Prostate gland (tissue), 2 donors: Measurements from ENCODE around the gene LINC00305. TPM values are rescaled to one million over a fixed set of nuclear protein-coding genes. Genes with fewer than 3 reads are reported as not detected.

Experiments
- DNase-seq: peaks from one replicate; pipeline ENCODE4 v3.0.0-alpha.2; 2019; ENCODE audit warnings: low spot score
- H3K27ac ChIP-seq, 2 donors: fragments of 200-600 bp; sonication (generic); 2 replicates each; pipeline ENCODE4 v1.5.1; 2017 to 2019
- H3K27me3 ChIP-seq: fragments of 200-600 bp; sonication (generic); replicated peaks from 2 replicates; pipeline ENCODE4 v1.5.1; 2019; ENCODE audit not compliant: insufficient read depth
- H3K36me3 ChIP-seq, 2 donors: fragments of 200-600 bp; sonication (generic); 1 replicate in 1 of 2; 2 replicates in 1 of 2; pipeline versions ENCODE4 v1.5.1 to v1.8.1; 2017 to 2019
- H3K4me1 ChIP-seq: fragments of 200-600 bp; sonication (generic); replicated peaks from 2 replicates; pipeline ENCODE4 v1.5.1; 2019
- H3K4me3 ChIP-seq, 2 donors: fragments of 200-600 bp; sonication (generic); 2 replicates each; pipeline ENCODE4 v1.5.1; 2017 to 2019
- H3K9me3 ChIP-seq: fragments of 200-600 bp; sonication (generic); 2 replicates; pipeline ENCODE4 v1.5.1; 2017
- POLR2A ChIP-seq: fragments of 450-650 bp; IDR thresholded peaks from one replicate; pipeline ENCODE4 v1.6.1; 2016; ENCODE audit warnings: antibody characterized with exemption, mild to moderate bottlenecking
- POLR2AphosphoS5 ChIP-seq: sonication (generic); formaldehyde crosslinking; IDR thresholded peaks from one replicate; pipeline ENCODE4 v1.6.1; 2017; ENCODE audit warnings: antibody characterized with exemption
- WGBS: methylation state at CpG from one replicate; pipeline ENCODE4 v1.1.5; 2018; 5-methylcytosine and 5-hydroxymethylcytosine counted together
- intact Hi-C: fragments of 100-400 bp; cut with DNase I; formaldehyde crosslinking; loops from one replicate; pipeline ENCODE4 v1.14.2; 2022
- total RNA-seq, 2 donors: library from RNA; depleted of rRNA; stranded (reverse); fragments of >200 nt; gene quantifications; one replicate each; pipeline ENCODE4 v1.1.0, GENCODE V29; 2016
- TF ChIP-seq, protein P1 (sequence below), 4 experiments: fragments of 200-600 bp in 2 of 4; fragments of 450-650 bp in 2 of 4; sonication (generic) in 2 of 4; IDR thresholded peaks; 1 replicate in 3 of 4; 2 replicates in 1 of 4; pipeline ENCODE4 v1.5.1; 2016 to 2019; ENCODE audit warnings: antibody characterized with exemption in 4 of 4, mild to moderate bottlenecking in 2 of 4, moderate library complexity in 2 of 4

The LINC00305 gene
- total RNA-seq, 2 donors from 2014 or later = not detected

DNA sequence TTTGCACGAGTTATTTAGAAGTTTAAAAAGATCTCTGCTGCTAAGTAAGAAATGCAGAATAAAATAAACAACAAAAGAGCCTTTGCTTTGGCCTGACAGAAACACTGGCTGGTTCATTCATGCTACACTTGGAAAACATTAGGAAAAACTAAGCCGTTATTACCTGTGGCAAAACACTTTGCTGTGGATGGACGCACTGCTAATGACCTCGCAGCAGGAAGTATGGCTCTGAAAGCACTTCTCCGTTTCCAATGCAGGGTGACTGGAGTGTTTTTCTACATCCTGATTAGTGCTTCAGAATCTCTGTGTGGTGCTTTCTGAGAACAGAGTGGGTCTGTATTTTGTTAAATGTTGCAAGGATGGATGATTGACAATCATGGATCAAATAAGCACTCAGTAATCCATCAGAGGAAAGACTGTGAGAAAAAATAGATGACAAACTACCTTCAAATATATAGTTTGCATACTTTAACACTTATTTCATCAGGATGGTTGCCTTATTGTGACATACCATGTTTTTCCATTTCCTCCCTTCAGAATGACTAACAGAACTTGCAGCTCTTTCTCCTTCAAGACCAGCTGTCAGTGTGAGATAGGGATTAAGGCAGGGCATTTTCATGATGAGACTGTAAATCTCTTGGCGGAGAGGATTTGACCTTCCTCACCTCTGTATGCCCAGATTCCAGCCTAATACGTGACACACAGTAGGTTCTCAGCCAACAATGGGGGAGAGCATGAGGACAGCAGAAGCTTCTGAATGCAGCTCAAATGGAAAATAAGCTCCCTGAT lies 38.0 kb downstream of the LINC00305 start:
- WGBS = 61% methylated on average over 7 of the region's 7 CpGs
- no peak for DNase-seq
- H3K27ac ChIP-seq = no peak overlapping the region
- no peaks in the 10 kb centered on the region for H3K36me3 ChIP-seq
- intact Hi-C loops = no loop called here
- H3K4me3 ChIP-seq = no peak overlapping the region
- TF ChIP-seq POLR2AphosphoS5 = no peak
- TF ChIP-seq, protein P1, sequence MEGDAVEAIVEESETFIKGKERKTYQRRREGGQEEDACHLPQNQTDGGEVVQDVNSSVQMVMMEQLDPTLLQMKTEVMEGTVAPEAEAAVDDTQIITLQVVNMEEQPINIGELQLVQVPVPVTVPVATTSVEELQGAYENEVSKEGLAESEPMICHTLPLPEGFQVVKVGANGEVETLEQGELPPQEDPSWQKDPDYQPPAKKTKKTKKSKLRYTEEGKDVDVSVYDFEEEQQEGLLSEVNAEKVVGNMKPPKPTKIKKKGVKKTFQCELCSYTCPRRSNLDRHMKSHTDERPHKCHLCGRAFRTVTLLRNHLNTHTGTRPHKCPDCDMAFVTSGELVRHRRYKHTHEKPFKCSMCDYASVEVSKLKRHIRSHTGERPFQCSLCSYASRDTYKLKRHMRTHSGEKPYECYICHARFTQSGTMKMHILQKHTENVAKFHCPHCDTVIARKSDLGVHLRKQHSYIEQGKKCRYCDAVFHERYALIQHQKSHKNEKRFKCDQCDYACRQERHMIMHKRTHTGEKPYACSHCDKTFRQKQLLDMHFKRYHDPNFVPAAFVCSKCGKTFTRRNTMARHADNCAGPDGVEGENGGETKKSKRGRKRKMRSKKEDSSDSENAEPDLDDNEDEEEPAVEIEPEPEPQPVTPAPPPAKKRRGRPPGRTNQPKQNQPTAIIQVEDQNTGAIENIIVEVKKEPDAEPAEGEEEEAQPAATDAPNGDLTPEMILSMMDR (IDR thresholded peaks at IDR 0.05) = no peak
- no peak for TF ChIP-seq POLR2A
- no peaks in the 10 kb centered on the region for H3K27me3 ChIP-seq
- no peaks in the 10 kb centered on the region for H3K9me3 ChIP-seq
- no peaks in the 10 kb centered on the region for H3K4me1 ChIP-seq

DNA sequence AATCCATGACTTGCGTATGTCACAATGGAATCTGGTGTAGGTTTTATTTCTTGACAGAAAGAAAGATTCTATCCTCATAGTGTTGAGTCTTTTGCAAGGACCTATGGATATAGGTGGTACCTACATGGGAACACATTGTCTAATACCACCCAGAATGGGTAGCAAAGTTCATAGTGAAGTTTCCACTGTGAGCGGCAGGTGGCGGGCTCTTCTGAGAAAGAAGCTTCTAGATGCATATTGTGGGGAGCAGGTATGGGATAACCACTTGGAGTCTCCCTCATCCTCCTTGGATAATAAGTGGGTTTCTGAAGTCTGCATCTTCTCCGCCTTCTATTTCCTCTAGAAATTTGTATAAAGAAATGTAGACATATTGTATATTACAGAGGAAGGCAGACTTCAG lies 44.9 kb downstream of the LINC00305 start:
- no peaks in the 10 kb centered on the region for H3K27me3 ChIP-seq
- intact Hi-C loops = no loop called here
- 94% methylated on average over 4 of the region's 4 CpGs for WGBS

DNA sequence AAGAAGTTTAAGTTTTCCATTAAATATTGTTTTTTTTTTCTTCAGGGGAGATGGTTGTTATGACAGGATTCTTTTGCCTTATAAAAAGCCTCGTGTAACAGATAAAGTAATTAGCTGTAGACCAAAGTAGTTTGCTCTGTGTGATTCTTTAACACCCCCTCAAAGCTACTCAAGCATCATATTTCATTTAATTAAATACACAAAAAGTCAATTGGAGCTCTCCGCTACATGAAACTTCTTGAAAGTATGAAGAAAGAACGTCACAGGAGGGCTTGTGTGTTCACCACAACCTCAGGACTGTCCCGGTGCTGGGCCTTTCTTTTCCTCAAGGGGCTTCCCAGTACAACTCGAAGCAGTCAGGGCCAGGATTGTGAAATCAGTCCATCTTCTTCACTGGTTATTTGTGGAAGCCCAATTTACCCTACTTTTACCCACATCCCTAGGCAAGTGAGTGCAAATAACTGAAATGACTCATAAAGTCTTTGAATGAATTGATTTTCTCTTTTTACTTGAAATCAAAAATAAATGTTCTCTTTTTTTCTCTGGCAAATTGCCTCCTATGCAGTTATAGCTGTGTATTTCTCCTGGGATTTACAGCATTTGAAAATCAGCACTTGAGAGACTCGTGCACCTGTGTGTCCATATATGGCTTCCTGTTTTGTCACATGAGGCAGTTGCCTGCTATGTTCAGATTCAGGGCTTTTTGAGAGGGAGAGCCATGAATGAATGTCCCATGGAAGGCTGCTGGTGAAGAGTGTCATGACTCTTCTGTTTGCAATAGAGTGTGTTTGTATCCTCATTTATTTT lies 48.6 kb downstream of the LINC00305 start:
- Histone ChIP-seq H3K36me3 (no peaks in the 10 kb centered on the region), H3K27ac (no peak overlapping the region), H3K27me3 (no peaks in the 10 kb centered on the region), H3K9me3 (no peaks in the 10 kb centered on the region), H3K4me3 (no peak overlapping the region), H3K4me1 (no peaks in the 10 kb centered on the region)
- DNase-seq = no peak
- TF ChIP-seq, protein P1 (IDR thresholded peaks at IDR 0.05) = no peak
- TF ChIP-seq POLR2AphosphoS5 (no peak), POLR2A (no peak)
- intact Hi-C loops = no loop called here
- 34% methylated on average over 6 of the region's 6 CpGs for WGBS

More for the DNA sequence above, 44.9 kb downstream of the LINC00305 start:
- Histone ChIP-seq H3K9me3 (no peaks in the 10 kb centered on the region), H3K36me3 (no peaks in the 10 kb centered on the region), H3K4me3 (no peak overlapping the region), H3K27ac (no peak overlapping the region), H3K4me1 (no peaks in the 10 kb centered on the region)
- TF ChIP-seq, protein P1 (IDR thresholded peaks at IDR 0.05) = no peak
- no peak for TF ChIP-seq POLR2A
- TF ChIP-seq POLR2AphosphoS5 = no peak
- DNase-seq = no peak

DNA sequence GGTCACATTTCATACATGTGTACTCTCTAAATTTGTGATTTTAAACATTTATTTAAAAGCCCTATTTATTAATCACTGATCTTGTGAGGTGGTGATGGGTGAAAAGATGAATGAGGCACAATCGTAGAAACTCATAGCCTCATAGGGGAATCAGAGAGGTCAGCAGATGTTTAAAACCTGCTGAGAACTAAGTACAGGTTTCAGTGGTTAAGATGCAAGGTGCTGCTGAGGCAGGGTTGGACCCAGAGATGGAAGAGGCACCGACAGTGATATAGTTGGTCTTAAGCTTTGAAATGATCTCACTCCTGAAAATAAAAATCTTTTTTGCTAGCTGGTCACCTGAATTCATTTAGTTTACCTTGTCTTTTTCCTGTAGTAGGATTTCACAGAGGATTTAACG lies 49.6 kb downstream of the LINC00305 start:
- H3K9me3 ChIP-seq = no peaks in the 10 kb centered on the region
- H3K4me1 ChIP-seq = no peaks in the 10 kb centered on the region
- no peaks in the 10 kb centered on the region for H3K36me3 ChIP-seq
- no peak for DNase-seq
- intact Hi-C loops = no loop called here
- WGBS = 91% methylated on average over 3 of the region's 3 CpGs
- no peak overlapping the region for H3K27ac ChIP-seq
- TF ChIP-seq POLR2AphosphoS5 (no peak), POLR2A (no peak)
- TF ChIP-seq, protein P1 (IDR thresholded peaks at IDR 0.05) = no peak
- H3K27me3 ChIP-seq = no peaks in the 10 kb centered on the region
- no peak overlapping the region for H3K4me3 ChIP-seq
